Cardiac fibroblast (primary cell): ENCODE data around the gene CHST8.

Experiments
- DNase-seq, 2 donors: peaks; one replicate each; pipeline versions ENCODE4 v3.0.0 to v3.0.0-alpha.2; 2010; ENCODE audit warnings: low read depth in 2 of 2
- H3K4me3 ChIP-seq, 2 donors: replicated peaks in 1 of 2; 1 replicate in 1 of 2; 2 replicates in 1 of 2; pipeline ENCODE4 v1.5.1; 2011; ENCODE audit warnings: low read depth in 2 of 2, low read length in 2 of 2, mild to moderate bottlenecking in 2 of 2, moderate library complexity in 1 of 2
- TF ChIP-seq, protein P1 (sequence below): IDR thresholded peaks from one replicate; pipeline ENCODE4 v1.5.1; 2011; ENCODE audit warnings: low read depth, mild to moderate bottlenecking, low read length, inconsistent platforms

The CHST8 gene

DNA sequence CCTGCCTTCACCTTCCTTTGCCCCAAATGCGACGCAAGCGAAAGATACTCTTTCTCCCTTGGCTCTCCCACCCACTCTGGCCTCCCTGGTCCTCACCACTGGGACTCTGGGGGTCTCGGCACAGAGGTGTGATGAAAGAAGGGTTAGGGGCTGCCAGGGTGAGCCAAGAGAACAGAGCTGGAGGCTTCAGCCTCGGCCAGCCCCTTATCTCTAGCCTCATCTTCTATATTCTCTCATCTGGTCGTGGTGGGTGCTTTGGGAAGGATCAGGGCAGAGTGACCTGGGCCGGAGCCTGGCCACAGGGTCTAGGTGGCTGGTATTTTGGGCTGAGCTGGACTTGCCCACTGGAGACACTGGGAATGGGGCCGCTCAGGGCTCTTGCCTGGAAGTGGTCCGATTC is 103.8 kb downstream of the CHST8 start:
- no peak for DNase-seq
- TF ChIP-seq, protein P1, sequence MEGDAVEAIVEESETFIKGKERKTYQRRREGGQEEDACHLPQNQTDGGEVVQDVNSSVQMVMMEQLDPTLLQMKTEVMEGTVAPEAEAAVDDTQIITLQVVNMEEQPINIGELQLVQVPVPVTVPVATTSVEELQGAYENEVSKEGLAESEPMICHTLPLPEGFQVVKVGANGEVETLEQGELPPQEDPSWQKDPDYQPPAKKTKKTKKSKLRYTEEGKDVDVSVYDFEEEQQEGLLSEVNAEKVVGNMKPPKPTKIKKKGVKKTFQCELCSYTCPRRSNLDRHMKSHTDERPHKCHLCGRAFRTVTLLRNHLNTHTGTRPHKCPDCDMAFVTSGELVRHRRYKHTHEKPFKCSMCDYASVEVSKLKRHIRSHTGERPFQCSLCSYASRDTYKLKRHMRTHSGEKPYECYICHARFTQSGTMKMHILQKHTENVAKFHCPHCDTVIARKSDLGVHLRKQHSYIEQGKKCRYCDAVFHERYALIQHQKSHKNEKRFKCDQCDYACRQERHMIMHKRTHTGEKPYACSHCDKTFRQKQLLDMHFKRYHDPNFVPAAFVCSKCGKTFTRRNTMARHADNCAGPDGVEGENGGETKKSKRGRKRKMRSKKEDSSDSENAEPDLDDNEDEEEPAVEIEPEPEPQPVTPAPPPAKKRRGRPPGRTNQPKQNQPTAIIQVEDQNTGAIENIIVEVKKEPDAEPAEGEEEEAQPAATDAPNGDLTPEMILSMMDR, result no peak
- H3K4me3 ChIP-seq, result no peak overlapping the region

DNA sequence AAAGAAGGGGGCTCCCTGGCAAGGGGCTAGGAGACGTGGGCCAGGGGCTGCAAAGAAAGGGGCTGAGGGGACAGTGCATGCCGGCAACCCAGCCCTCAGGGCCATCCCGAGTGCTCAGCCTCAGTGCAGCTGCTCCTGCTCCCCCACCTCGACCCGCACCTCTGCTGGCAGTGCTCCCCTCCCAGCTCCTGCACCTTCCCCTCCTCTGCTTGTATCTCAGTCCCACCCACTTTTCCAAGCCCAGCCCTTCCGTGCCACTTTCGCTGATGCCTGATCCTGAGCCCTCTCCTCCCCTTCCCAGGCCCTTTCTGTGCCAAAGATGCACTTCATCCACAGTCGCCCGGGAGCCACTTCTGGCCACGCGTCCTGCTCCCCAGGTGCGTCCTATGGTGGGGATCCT is 105.0 kb downstream of the CHST8 start:
- no peak overlapping the region for H3K4me3 ChIP-seq
- TF ChIP-seq, protein P1, result no peak
- DNase-seq, result no peak

DNA sequence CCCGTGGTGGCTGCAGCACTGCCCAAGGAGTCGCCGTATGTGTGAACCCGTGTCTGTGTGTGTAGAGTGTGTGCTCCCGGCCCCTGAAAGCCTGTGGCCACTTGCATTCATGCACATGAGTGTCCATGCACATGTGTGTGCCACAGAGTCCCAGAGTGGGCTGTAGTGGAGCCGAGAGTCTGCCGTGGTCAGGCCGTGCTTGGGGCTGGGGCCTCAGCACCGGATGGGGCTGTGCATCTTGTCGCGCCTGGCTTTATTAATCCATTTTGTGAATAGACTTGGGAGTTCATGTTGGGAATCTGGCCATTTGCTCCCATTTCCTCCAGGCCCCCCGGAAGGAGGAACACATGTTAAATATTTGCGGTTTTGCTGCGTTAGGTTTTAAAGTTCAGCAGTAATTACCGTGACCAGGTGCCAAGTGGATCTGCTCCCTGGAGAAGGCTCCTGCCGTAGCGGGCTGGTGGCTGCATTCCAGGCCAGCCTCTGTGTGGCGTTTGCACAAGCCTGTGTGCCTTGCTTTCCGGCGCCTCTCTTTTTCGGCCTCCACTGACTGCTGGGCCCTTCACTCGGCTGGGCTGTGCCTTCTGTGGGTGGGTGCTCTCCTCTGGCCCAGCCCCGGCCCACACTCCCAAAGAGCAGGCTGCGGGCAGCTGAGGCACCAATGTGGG is 105.7 kb downstream of the CHST8 start:
- TF ChIP-seq, protein P1, result no peak
- DNase-seq, result no peak
- no peak overlapping the region for H3K4me3 ChIP-seq

DNA sequence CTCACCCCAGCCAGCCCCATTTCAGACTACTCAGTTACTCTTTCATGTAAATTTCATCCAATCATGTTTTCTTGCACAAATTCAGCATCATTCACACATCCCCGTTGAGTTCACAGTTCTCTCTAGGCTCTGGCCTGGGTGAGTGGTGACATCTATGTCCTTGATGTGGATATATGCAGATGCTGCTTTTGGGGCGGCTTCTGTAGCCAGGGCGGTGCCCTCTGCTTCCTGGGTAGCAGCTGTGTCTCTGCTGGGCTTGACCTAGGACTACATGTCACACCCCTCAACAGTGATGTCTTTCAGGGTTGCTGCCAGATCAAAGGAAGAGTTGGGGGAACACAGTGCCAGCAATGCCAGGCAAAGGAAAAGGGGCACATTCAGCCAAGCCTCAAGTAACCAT is 106.4 kb downstream of the CHST8 start:
- no peak for DNase-seq
- TF ChIP-seq, protein P1, result no peak
- H3K4me3 ChIP-seq, result no peak overlapping the region

DNA sequence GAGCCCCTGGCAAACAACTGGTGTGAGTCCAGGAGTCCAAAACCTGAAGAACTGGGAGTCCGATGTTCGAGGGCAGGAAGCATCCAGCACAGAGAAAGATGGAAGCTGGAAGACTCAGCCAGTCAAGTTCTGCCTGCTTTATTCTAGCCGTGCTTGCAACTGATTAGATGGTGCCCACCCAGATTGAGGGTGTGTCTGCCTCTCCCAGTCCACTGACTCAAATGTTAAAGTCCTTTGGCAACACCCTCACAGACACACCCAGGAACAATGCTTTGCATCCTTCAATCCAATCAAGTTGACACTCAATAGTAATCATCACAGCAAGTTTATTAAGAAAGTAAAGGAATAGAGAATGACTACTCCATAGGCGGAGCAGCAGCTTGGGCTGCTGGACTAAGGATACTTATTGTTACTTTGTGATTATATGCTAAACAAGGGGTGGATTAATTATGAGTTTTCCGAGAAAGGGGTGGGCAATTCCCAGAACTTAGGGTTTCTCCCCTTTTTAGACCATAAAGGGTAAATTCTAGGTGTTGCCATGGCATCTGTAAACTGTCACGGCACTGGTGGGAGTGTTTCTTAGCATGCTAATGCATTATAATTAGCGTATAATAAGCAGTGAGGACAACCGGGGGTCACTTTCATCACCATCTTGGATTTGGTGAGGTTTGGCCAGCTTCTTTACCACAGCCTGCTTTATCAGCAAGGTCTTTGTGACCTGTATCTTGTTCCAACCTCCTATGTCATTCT is 109.3 kb downstream of the CHST8 start:
- TF ChIP-seq, protein P1, result no peak
- DNase-seq, result no peak
- no peak overlapping the region for H3K4me3 ChIP-seq

DNA sequence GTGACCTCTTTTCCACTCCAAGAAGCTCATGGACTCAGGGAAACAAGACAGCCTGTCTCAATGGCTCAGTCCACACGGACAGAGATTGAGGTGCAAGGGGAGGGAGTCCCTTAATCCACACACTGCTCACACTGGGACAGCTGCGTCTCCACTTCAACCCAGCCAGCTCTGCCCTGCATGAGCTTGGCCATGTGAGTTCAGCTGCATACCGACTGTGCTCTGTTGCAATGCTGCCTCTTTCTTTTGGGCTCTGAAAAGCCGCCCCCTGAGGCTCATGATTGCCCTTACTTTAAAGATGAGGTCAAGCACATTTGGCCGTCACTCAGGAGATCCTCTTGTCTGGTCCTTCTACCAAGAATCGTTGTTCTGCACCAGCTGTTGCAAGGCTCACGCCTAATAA is 110.1 kb downstream of the CHST8 start:
- DNase-seq, result no peak
- no peak overlapping the region for H3K4me3 ChIP-seq
- TF ChIP-seq, protein P1, result no peak

DNA sequence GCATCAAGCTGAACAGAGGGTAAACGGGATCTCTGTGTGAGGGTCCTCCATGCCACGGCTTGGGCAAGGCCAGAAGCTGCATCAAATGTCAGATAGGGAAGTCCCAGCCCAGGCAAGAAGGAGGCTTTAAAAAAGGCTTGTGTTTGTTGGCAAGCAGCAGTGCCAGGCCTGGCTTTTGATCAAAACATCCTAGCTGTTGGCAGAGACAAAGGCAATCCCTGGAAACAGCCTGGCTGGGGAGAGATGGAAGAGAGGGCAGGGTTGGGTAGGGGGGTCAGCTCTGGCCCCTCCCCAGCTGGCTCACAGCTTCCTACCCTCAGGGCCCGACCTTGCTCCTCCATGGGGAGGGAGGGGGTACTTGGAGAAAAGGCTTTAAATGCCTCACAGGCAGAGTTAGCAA is 113.2 kb downstream of the CHST8 start:
- DNase-seq, result no peak
- TF ChIP-seq, protein P1, result no peak
- H3K4me3 ChIP-seq, result no peak overlapping the region
